GM19324 (cell line): ENCODE measurements around the gene NRCAM.
"Not testable (repeated sequence)": the region's sequence is repeated elsewhere in the genome, so short reads cannot be mapped to it uniquely, and the experiment has no call there.

ENCODE experiments used
- ATAC-seq: cut with Tn5 transposase; IDR thresholded peaks from one replicate; pipeline ENCODE4 v1.9.1; 2021; ENCODE audit warnings: mild to moderate bottlenecking, moderate library complexity; ENCODE audit not compliant: unreplicated experiment, low FRiP score

The NRCAM gene

DNA sequence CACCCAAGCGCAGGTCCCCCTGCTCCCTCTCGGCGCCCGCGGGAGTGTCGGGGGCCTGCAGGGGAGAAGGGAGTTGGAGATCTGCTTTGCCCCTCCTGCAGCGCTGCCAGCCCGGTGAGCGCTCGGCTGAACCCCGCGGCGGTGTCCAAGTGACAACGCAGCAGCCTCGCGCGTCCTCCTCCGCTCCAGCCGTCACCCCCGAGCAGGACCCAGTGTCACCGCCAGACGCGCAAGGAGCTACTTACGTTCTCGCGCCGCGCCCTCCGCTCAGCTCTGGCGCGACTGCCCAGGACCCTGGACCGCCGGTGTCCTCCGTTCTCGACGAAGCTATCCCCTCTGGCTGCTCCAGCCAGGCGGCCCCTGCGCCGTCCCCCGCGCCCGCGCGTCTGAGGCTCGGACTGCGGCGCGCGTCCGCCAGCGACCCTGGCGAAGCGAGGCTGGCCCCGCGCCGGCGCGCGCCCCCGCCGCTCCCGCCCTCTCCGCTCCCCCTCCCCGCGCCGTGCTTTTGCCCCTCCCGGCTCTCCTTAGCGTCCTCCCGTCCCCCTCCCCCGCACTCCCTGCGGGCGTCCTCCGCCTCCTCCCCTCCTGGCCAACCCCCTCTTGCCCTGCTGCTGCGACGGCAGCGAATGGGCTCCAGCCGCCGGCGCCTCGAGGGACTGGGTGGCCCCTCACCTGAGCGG is at the start of gene NRCAM:
Gene NRCAM (minus strand): TSS at position 439 of the 680 bp plus-strand sequence. CDS start 216,372 bp downstream, outside the sequence.
- ATAC-seq, result no peak

- not testable (repeated sequence) for ATAC-seq
Measured at GRCh38 chr7:108504576-108504975, 48.3 kb upstream of the NRCAM start.

DNA sequence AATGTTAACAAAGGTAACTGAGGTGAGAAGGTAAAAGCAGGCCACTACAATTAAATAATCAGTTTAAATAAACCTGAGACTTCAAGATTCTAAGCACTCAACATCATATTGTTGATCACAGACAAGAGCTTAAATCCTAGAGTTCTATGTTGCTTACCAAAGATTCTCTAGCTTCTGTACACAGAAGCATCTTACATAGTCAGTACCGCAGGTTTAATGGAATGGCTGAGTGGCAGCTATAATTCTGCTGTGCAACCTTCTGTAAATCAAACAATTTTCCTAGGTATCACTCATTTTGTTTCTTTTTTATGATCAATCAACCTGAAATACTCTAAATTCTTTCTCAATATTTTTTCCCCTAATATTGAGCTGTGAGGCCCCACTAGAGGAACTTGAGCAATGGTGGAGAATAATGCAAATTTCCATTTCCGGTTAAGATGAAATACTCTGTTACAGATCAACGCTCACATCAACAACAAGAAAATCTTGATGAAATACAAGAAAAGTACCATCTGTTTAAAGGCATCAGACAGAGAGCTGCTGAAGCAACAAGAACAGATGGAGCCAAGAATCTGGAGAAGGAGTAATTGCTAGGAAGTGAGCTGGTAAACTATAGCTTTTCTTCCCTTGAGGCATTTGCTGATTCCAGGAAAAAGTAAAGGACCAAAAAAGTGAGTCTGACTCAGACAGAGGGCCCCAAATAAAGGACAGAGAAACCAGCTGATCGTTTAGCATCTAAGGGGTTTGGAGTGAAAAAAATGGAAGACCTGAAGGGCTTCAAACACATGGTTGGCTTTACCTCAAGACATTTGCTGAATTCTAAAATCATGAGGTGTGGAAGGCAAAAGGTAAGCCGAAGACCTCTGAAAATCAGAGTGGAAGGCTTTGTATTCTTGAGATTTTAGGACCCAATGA is 47.1 kb upstream of the NRCAM start:
- ATAC-seq, result peak; percentile 83

DNA sequence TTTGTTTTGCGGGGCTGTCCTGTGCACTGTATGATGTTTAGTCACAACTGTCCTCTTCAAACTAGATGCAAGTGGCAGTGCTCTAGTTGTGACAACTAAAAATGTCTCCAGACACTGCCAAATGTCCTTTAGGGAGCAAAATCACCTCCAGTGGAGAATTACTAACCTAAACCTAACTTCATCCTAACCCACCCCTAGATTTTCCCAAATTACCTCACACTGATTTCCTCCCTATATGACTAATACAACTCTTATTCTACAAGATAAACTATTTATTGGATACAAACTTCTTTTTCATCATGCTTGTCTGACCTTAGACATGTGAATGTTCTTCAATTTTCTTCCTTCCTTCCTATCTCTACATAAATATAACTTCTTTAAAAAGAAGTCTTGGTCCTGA is 43.3 kb upstream of the NRCAM start:
- no peak for ATAC-seq

DNA sequence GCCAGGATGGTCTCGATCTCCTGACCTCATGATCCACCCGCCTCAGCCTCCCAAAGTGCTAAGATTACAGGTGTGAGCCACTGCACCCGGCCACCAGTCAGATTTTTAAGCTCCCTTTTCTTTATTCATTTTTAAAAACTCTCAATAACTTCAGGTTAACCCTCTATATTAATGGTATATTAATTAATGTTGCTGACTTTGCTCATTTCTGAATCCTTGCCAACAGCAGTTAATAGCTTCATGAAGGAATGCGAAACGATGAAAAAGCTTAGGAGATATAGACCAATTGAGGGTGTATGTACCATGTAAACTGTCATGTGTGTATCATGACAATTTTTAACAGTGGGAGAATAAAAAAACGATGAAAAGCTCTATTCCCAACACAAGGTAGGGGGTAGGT is 42.2 kb upstream of the NRCAM start:
- ATAC-seq, result no peak

GRCh38 chr7:108497082-108497725 is 41.0 kb upstream of the NRCAM start:
- no peak for ATAC-seq

- ATAC-seq, result no peak
Measured at GRCh38 chr7:108492742-108493141, 36.5 kb upstream of the NRCAM start.

- no peak for ATAC-seq
Measured at GRCh38 chr7:108488768-108489538, 32.7 kb upstream of the NRCAM start.

- no peak for ATAC-seq
Measured at GRCh38 chr7:108487646-108488045, 31.4 kb upstream of the NRCAM start.

GRCh38 chr7:108486291-108486966 is 30.2 kb upstream of the NRCAM start:
- ATAC-seq, result no peak

- ATAC-seq, result no peak
Measured at GRCh38 chr7:108484137-108484536, 27.9 kb upstream of the NRCAM start.

DNA sequence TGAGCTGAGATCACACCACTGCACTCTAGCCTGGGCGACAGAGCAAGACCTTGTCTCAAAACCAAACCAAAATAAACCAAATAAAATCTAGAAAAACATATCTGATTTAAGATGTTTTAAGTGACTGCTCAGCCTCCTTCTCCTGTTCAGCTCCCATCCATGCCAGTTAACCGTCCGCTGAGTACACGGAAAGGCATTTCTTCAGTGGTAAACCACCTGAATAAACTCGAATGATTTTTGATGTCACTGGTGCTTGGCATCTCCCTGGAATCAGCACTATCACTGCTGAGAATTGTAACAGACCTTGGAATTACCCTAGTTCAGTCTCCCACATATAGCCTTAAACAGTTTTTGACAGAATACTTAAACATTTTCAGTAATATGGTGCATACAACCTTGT is 24.1 kb upstream of the NRCAM start:
- ATAC-seq, result no peak

DNA sequence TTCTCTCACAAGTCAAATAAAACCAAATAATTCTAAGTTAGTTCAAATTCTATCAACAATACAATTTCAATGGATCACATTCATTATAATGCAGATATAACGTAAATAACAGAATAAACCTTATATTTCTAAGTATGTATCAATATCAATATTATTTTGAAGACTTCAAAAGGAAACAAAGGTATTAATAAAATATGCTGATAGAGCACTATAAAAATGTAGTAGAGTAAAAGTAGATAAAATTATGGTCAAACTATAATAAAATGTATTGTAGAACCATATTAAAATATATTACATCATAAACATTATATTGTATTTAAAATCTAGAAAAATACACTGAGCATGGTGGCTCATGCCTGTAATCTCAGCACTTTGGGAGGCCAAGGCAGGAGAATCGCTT is 23.5 kb upstream of the NRCAM start:
- ATAC-seq, result no peak

GRCh38 chr7:108479118-108479517 is 22.9 kb upstream of the NRCAM start:
- no peak for ATAC-seq

GRCh38 chr7:108468246-108468645 is 12.0 kb upstream of the NRCAM start:
- no peak for ATAC-seq

DNA sequence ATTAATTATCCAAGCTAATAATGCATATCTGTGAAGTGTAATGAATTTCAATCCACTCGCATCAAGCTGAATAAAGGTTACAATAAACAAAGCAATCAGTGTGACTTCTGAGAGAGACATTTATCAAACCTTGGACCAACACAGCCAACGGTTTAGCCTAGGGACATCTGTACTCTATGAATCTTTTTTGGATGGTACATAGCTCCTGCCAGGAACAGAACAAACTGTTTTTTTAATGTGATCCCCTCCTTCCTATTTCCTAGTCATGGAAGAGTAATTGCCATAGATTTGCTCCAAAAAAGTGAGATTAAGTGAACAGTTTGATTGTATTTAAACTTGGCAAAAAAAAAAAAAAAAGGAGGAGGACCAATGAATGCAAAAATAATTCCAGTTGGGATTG is 11.2 kb upstream of the NRCAM start:
- no peak for ATAC-seq

GRCh38 chr7:108466322-108466721 is 10.1 kb upstream of the NRCAM start:
- ATAC-seq, result not testable (repeated sequence)

GRCh38 chr7:108464743-108465142 is 8.5 kb upstream of the NRCAM start:
- no peak for ATAC-seq

DNA sequence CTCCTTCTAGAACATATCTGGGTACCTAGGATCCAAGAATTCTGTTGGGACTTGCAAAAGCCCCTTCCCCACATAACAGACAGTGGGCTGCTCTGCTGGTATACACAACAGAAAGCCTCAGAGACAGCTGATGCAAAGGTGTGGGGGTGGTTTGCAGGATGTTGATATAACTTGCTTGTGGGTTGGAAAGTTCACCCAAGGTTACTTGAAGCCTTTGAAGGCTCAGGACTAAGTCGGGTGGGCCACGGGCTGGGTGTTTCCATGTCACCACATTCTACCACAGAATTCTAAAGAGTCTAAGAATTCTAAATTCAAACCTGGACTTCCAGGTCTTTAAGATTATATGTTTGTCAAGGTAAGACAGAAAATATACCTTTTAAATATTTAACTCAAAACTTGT is 7.4 kb upstream of the NRCAM start:
- ATAC-seq, result no peak

DNA sequence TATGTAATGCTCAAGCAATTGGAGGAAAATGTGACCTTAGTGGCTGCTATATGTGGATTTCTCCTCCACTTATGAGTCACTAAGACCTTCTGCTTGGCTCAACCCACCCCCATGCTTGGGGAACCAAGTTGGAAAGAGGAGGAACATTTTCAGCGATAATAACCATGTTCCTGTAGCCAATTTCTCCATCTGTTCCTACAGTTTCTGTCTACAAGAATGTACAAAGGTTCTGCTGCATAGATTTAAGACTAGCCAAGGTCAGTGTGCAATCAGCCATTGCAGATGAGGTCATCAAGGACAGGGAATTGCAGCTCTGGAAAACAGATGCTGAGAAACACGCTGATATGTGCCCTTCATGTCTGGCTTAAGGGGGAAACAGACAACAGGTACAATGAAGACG is 5.6 kb upstream of the NRCAM start:
- no peak for ATAC-seq
